ENCODE measurements around the gene KLHL22.
"Not testable (repeated sequence)": the region's sequence is repeated elsewhere in the genome, so short reads cannot be mapped to it uniquely, and the experiment has no call there.

KLHL22 gene

DNA sequence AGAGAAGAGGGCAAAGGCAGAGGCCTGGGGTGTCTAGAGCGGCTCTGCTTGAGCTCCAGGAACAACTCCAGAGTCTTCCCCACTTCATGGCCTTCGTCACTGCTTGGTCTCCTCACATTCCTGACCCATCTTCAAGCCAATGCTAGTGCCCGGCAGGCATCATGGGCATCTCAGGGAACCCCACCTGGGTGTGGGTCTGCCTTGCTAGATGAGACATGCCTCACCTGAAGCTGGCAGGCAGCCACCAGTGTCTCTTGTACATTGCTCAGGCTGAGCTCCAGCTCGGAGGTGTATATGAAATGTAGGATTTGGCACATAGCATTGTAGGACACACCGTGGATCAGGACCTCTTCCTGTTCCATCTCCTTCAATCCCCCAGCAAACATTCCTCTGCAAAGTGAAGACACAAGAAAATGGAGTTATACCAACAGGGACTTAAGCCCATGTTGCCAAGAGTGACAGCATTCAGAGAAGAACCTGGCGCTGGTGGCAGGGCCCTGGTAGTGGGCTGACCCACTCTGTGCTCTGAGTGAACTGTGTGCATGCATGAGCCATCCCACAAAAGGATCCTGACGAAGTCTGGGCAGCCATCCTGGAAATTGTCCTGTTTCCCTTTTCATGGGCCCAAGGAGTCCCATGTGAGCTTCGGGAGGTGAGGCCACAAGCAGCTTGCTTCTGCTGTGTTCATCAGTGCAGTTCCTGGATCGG lies 24.3 kb downstream of the KLHL22 start:
- no peak for DNase-seq (ENCODE audit: low read depth in 2 of 2)

- DNase-seq (ENCODE audit: low read depth in 2 of 2) = not testable (repeated sequence)
Observed at GRCh38 chr22:20470525-20470924, 25.1 kb downstream of the KLHL22 start.

DNA sequence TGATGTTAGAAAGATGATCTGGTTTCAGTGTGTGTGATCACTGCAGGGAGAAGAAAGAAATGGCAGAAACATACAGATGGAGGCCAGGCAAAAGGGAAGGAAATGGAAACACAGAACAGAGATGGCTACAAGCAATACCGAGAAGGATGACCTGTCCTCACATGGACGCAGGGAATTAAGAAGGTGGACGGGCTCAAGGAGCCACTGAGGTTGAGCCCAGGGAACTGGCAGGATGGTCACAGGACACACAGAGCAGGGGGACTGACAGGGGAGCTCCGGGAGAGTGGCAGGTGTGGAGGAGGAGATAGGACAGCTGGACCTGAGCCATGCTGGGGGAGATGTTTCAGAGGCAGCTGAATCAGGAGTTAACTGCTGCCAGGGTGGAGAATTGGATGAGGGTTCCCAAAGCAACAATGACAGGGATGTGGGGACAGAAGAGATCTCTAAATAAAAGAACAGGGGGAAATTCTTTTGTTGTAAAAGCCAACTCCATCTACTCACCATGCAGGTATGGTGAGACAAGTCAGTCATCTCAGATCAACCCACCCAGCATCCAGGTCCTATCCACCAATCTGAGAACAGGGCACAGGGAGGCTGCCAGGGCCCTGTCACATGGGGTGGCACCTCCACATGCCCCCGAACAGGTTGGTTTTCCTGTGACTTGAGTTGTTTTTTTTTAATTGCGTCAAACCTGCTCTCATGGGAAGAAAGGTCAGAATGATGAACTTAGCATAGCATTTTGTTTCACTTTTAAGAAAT lies 26.3 kb downstream of the KLHL22 start:
- DNase-seq (ENCODE audit: low read depth in 2 of 2) = no peak

DNA sequence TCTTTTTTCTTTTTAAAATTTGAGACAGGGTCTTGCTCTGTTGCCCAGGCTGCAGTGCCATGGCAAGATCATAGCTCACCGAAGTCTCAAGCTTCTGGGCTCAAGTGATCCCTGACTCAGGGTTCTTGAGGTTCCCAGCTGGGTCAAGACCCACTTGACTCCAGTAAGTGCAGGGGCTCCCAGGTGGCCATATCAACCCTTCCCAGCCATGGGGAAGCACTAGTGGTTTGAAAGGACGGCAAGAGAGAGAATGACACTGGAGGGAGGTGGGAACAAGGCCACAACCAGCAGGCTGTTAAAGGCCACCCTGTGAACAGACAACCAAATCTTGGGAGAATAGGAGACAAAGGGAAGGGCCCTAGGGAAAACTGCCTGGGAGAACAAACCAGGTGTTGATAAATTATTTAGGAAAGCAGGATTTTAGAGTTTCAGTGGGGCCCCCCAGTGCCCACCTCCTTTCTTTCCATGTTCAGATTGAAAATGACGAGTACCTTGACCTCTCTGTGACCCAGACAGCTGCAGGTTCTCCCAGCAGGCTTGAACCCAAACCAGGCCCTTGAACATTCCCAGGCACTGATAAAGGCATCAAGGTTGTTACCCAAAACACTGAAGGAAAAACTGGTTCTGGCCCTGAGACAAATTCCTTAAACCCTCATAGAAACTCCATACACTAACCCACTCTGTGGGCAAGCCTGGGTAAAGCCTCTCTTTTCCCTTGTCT lies 28.8 kb downstream of the KLHL22 start:
- no peak for DNase-seq (ENCODE audit: low read depth in 2 of 2)

- DNase-seq (ENCODE audit: low read depth in 2 of 2) = no peak
Observed at GRCh38 chr22:20465759-20466077, 29.9 kb downstream of the KLHL22 start.

- DNase-seq (ENCODE audit: low read depth in 2 of 2) = no peak
Observed at GRCh38 chr22:20464912-20465758, 30.5 kb downstream of the KLHL22 start.

- DNase-seq (ENCODE audit: low read depth in 2 of 2) = peak; percentile 36 to 40
Observed at GRCh38 chr22:20464096-20464614, 31.4 kb downstream of the KLHL22 start.

DNA sequence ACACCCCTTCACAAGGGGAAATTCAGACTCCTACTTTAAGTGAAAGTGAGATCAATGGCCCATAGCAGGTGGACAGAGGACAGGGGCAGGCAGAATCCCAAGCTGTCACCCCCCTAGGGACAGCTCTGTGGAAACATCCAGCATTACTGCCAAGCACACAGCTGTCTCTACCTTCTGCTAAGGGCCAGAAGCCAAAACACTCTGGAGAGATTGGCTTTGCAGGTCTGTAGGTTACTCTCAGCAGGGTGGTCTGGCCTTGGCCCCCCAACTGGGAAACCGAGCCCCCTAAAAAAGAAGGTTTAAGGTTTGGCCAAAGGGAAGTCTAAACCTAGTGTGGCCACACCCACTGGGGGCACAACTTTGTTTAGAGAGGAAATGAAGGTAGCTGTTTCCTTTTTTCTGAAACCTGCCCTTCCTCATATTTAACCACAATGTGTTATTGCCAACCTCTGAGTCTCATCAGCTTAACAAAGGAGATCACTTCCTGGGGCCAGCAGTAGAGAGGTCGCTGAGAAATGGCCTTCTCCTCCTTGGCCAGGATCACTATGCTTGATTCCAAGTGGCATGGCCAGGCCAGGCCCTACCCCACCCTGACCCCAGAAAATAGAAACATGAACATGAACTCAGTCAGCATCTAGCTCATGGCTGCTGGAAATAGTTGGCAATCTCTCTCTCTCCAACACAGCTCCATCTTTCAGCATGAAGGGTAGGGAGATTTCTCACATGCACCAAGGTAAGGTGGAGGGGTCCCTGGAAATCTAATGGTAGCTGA lies 32.1 kb downstream of the KLHL22 start:
- peak in 1 of 2 donors; percentile 8 for DNase-seq (ENCODE audit: low read depth in 2 of 2)

- DNase-seq (ENCODE audit: low read depth in 2 of 2) = no peak
Observed at GRCh38 chr22:20459862-20460261, 35.7 kb downstream of the KLHL22 start.

DNA sequence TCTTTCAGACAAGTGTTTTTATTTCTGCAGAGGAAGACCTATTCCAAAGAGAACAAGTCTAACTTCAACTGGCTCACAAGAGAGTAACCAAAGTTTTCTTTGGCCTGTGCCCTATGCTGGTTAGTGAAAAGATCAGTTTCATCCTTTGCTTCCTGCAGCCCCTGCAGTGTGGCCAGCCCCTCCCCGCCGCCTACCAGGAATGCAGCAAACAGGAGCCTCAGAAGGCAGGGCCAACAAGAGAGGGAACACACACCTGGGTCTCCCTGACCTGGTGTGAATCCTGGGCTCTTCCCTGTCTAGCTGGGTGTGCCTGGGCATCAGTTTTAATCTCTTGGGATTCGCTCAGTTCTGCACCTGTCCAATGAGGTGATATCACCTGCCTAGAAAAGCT lies 36.4 kb downstream of the KLHL22 start:
- DNase-seq (ENCODE audit: low read depth in 2 of 2) = no peak

GRCh38 chr22:20458530-20459151 lies 37.0 kb downstream of the KLHL22 start:
- no peak for DNase-seq (ENCODE audit: low read depth in 2 of 2)

DNA sequence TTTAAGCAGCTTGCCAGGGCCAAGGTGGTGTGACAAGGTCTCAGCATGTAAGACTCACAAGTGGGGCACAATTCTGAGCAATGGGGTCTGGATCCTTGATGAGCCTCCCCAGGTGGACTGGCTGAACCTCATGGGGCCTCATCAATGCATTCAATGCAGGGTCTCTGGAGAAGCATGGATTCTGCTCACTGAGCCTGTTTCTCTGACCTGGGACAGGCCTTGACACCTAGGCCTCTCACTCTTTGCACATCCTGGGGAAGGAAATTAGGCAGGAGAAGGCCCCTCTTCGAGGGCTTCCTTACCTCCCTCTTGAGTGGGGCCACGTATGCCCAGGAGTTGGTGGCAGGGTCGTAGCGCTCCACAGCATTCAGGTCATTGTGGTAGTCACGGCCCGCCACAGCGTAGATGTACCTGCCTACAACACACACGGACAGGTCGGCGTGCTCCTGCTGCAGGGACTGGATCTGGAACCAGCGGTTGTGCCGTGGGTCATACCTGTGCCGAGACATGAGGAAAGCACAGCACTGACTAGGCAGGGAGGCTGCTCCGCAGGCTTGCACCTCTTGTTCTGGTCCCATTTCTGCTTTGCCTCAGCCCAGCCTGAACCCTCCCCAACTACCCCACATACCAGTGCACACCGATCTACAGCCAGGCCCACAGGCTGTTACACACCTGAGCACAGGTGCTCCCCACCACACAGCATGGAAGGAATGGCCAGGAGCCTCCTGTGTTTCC lies 37.9 kb downstream of the KLHL22 start:
- DNase-seq (ENCODE audit: low read depth in 2 of 2) = no peak

- no peak for DNase-seq (ENCODE audit: low read depth in 2 of 2)
Observed at GRCh38 chr22:20456722-20457076, 38.9 kb downstream of the KLHL22 start.

GRCh38 chr22:20456064-20456721 lies 39.4 kb downstream of the KLHL22 start:
- peak; percentile 57 to 67 for DNase-seq (ENCODE audit: low read depth in 2 of 2)

DNA sequence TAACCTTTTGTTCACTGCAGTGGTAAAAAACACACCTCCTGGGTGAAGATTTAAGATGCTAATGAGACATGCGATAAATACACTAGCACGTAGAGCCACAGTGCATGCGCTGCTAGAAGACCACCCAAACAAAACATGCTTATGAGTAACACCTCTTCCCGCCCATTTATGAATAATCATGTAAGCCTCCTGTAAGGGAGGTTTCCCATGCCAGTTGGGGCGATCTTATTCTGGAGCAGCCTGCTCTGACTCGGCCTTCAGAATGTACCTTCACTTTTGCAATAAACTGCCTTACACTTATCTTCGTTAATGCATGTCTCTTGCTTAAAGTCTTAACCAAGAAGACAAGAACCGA lies 39.9 kb downstream of the KLHL22 start:
- no peak for DNase-seq (ENCODE audit: low read depth in 2 of 2)

DNA sequence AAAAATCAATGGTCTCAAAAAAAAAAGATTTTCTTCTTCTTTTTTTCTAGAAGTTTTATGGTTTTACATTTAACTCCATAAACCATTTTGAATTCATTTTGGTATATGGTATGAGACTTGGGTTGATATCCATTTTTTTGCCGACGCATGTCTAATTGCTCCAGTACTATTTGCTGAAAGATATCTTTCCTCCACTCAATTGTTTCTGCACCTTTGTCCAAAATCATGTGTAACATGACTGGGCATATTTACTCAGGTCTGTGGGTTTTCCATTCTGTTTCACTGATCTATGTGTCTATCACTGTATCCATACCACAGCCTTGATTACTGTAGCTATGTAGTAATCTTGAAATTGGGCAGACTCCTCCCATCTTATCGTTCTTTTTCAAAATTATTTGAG lies 42.4 kb downstream of the KLHL22 start:
- DNase-seq (ENCODE audit: low read depth in 2 of 2) = no peak

GRCh38 chr22:20451920-20452319 lies 43.7 kb downstream of the KLHL22 start:
- DNase-seq (ENCODE audit: low read depth in 2 of 2) = no peak

- DNase-seq (ENCODE audit: low read depth in 2 of 2) = not testable (repeated sequence)
Observed at GRCh38 chr22:20451129-20451778, 44.3 kb downstream of the KLHL22 start.

GRCh38 chr22:20450551-20450906 lies 45.1 kb downstream of the KLHL22 start:
- DNase-seq (ENCODE audit: low read depth in 2 of 2) = no peak

Measured in stimulated activated CD8-positive, alpha-beta memory T cell treated with anti-CD3 and anti-CD28 coated beads, Interleukin-7, amount 100 ng/mL, for 4 hours (primary cell).